ENCODE data around the gene SPAG4. TPM values are rescaled to one million over a fixed set of nuclear protein-coding genes. Genes with fewer than 3 reads are reported as not detected.

The SPAG4 gene
- total RNA-seq, 4 donors from 2014 or later, result 0.44 to 4.8 (median 2.6) TPM

DNA sequence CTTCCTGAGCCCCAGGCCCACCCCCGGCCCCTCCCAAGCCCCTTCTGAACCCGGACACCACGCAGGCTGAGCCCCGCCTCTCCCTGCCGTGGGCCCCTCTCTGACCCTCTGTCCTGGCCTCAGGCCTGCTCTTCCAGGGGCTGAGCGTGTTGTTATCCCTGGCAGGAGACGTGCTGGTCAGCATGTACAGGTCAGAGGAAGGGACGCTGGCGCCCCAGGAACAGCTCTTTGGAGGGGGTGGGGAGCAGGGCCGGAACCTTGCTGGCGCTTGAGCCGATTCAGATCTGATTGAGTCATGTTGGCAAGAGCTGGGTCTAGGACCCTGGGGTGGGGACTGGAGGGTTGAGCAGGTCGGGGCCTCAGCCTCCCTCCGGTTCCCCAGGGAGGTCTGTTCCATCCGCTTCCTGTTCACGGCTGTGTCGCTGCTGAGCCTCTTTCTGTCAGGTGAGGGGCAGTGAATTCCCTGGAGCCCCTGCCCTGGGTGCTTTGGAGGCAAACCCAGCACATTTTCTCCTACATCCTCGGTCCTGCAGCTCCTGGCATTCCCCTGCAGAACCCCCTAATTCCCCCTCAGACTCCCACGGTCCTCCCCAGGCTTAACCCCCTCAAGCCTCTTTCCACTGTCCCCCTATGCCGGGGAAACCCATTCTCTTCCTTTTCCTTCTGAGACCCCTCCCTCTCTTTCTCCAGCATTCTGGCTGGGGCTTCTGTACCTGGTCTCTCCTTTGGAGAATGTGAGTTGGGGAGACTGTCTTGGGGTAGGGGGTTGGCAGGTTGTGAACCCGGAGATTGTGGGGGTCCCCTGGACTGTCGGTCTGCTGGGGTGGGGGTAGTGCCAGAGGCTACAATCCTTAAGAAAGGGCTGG, 2.0 kb downstream of the SPAG4 start:
- peaks cover 21 to 47% (median 30%) of the 10 kb centered on the region in 3 donors for H3K4me1 ChIP-seq
- H3K4me3 ChIP-seq, result peak overlapping the region; percentile 25 to 75 (median 58)
- H3K27me3 ChIP-seq, result no peaks in the 10 kb centered on the region
- no peaks in the 10 kb centered on the region for H3K9me3 ChIP-seq
- H3K27ac ChIP-seq, result peak overlapping the region; percentile 73 to 94 (median 89)
- TF ChIP-seq, protein P1, sequence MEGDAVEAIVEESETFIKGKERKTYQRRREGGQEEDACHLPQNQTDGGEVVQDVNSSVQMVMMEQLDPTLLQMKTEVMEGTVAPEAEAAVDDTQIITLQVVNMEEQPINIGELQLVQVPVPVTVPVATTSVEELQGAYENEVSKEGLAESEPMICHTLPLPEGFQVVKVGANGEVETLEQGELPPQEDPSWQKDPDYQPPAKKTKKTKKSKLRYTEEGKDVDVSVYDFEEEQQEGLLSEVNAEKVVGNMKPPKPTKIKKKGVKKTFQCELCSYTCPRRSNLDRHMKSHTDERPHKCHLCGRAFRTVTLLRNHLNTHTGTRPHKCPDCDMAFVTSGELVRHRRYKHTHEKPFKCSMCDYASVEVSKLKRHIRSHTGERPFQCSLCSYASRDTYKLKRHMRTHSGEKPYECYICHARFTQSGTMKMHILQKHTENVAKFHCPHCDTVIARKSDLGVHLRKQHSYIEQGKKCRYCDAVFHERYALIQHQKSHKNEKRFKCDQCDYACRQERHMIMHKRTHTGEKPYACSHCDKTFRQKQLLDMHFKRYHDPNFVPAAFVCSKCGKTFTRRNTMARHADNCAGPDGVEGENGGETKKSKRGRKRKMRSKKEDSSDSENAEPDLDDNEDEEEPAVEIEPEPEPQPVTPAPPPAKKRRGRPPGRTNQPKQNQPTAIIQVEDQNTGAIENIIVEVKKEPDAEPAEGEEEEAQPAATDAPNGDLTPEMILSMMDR (IDR thresholded peaks at IDR 0.05), result peak in 3 of 6 experiments; percentile 14 to 28 (median 27)
- peak in 1 of 4 donors; percentile 31 for TF ChIP-seq POLR2A (IDR thresholded peaks at IDR 0.05)
- DNase-seq, result no peak
- peaks cover 0 to 19% (median 0%) of the 10 kb centered on the region in 3 donors for H3K36me3 ChIP-seq
- 13 to 15% methylated on average over 9 of the region's 22 CpGs for WGBS, 2 donors
- intact Hi-C loops (cut with DNase I), result no loop called here

DNA sequence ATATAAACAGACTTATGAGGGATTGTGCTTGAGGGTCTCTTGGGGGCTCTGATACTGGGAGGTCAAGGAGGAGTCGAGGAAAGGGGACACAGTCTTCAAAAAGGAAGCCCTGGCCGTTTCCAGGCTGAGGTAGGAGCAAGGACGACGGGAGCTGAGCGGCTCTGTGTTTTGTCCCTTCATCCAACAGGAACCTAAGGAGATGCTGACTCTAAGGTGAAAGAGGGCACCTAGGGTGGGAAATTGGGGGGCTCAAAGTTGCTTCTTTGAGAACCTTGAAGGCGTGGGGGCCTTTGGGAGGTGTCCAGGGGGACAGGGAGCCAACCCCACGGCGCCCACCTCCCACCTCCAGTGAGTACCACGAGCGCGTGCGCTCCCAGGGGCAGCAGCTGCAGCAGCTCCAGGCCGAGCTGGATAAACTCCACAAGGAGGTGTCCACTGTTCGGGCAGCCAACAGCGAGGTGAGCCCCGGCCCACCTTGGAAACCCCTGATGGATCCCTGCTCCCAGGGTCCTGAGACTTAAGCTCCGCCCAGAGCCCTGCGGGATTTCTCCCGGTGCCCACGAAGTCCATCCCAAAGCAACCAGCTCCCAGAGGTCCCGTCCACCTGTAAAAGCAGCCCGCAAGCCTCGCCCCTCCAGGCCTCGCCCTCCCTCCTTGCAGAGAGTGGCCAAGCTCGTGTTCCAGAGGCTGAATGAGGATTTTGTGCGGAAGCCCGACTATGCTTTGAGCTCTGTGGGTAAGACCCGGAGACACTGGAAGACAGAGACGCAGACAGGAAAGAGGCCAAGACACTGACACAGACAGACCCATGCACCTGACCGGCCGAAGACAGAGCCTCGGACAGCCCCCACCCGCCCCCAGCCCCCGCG, 2.9 kb downstream of the SPAG4 start:
- intact Hi-C loops (cut with DNase I), result no loop called here
- H3K27me3 ChIP-seq, result no peaks in the 10 kb centered on the region
- 2 to 4% methylated on average over 4 to 5 of the region's 35 CpGs for WGBS, 2 donors
- H3K4me3 ChIP-seq, result peak overlapping the region; percentile 31 to 75 (median 58)
- peaks cover 21 to 47% (median 30%) of the 10 kb centered on the region in 3 donors for H3K4me1 ChIP-seq
- TF ChIP-seq POLR2A (IDR thresholded peaks at IDR 0.05), result no peak
- TF ChIP-seq, protein P1 (IDR thresholded peaks at IDR 0.05), result no peak
- H3K9me3 ChIP-seq, result no peaks in the 10 kb centered on the region
- H3K27ac ChIP-seq, result peak overlapping the region; percentile 40 to 94 (median 89)
- peaks cover 0 to 23% (median 0%) of the 10 kb centered on the region in 3 donors for H3K36me3 ChIP-seq
- no peak for DNase-seq

- intact Hi-C loops (cut with DNase I), result no loop called here
- DNase-seq, result peak; percentile 25
- peak overlapping the region; percentile 21 to 94 (median 64) for H3K27ac ChIP-seq
Measured at GRCh38 chr20:35619196-35620095, 3.8 kb downstream of the SPAG4 start.

DNA sequence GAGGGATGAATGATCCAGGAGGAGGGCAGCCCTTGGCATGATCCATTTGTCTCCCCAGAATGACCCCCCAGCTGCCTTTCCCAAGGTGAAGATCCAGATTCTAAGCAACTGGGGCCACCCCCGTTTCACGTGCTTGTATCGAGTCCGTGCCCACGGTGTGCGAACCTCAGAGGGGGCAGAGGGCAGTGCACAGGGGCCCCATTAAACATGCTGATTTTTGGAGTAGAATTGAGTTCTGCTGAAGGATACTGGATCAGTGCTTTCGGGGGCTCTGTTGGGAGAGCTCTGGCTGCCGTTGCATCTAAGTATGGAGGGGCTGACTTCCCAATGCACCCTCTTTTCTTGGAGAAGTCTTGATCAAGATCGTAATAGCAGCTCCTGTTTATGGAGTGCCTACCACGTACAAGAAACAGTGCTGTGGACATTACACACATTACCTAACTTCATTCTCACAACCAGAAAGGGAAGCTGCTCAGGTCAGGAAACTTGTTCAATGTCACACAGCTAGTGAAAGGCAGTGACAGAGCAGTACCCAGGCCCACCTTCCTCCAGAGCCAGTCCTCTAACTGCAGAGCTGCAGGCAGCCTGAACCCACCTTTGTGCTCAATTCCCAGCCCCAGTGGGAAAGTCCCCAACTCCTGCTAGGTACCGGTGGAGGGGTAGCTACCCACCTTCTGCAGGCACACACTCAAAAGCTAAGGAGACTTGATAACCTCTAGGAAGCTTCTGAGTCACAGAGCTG, 5.4 kb downstream of the SPAG4 start:
- 81 to 96% methylated on average over 5 to 6 of the region's 11 CpGs for WGBS, 2 donors
- DNase-seq, result no peak
- H3K36me3 ChIP-seq, result peaks cover 2 to 39% (median 15%) of the 10 kb centered on the region in 3 donors
- H3K9me3 ChIP-seq, result no peaks in the 10 kb centered on the region
- intact Hi-C loops (cut with DNase I), result no loop called here
- TF ChIP-seq POLR2A (IDR thresholded peaks at IDR 0.05), result no peak
- TF ChIP-seq, protein P1 (IDR thresholded peaks at IDR 0.05), result no peak
- H3K27me3 ChIP-seq, result no peaks in the 10 kb centered on the region
- H3K27ac ChIP-seq, result no peak overlapping the region
- peaks cover 21 to 38% (median 30%) of the 10 kb centered on the region in 3 donors for H3K4me1 ChIP-seq
- H3K4me3 ChIP-seq, result no peak overlapping the region

More at GRCh38 chr20:35619196-35620095, 3.8 kb downstream of the SPAG4 start:
- no peaks in the 10 kb centered on the region for H3K27me3 ChIP-seq
- peak overlapping the region; percentile 31 to 75 (median 58) for H3K4me3 ChIP-seq
- H3K4me1 ChIP-seq, result peaks cover 21 to 47% (median 30%) of the 10 kb centered on the region in 3 donors
- peaks cover 0 to 24% (median 0%) of the 10 kb centered on the region in 3 donors for H3K36me3 ChIP-seq
- TF ChIP-seq POLR2A (IDR thresholded peaks at IDR 0.05), result peak in 1 of 4 donors; percentile 35
- TF ChIP-seq, protein P1 (IDR thresholded peaks at IDR 0.05), result peak in 3 of 6 experiments; percentile 22 to 23 (median 23)
- H3K9me3 ChIP-seq, result no peaks in the 10 kb centered on the region
- 11 to 14% methylated on average over 14 to 22 of the region's 49 CpGs for WGBS, 2 donors

All from esophagus squamous epithelium (tissue), 5 donors.